22Rv1 (cell line): ENCODE measurements around the gene CTDP1.

Experiments used
- H3K27ac ChIP-seq: fragments of 450-650 bp; 2 replicates; pipeline ENCODE4 v1.5.1; 2017
- ZFX ChIP-seq: fragments of 450-650 bp; IDR thresholded peaks from 2 replicates; pipeline ENCODE4 v1.6.1; 2017; ENCODE audit warnings: antibody characterized with exemption, borderline replicate concordance
- TF ChIP-seq, protein P1 (sequence below): fragments of 450-650 bp; IDR thresholded peaks from 2 replicates; pipeline ENCODE4 v1.5.1; 2017; ENCODE audit warnings: mild to moderate bottlenecking

The CTDP1 gene

DNA sequence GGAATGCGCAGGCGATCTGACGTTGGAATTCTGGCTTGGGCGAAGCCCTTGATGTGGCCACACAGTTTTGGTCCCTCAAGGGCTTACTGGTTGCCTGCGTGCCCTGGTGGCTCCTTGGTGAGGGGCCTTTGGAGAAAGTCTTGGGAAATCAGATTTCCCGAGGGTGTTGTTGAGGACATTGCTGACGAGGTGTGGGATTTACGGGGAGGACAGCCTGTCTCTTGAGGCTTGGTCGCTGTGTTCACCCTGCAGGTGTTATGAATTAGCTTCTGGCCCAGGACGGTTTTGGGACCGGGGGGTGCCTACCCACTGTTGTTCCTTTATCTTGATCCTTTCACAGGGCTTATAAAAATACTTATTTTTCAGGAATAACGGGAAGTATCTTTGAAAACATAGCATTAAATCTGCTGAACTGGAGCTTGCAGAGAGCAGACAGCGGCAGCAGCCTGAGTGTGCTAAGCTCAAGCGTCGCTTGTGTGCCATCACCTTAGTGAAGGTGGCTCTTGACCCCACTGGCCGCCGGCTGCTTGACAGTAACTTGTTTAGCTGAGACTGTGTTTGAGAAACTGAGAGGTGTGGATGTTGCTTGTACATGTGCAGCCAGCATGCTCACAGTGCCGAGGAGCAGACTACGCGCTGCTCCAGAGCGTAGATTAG is 4.2 kb downstream of the CTDP1 start:
- H3K27ac ChIP-seq, result no peak overlapping the region
- TF ChIP-seq ZFX, result no peak
- TF ChIP-seq, protein P1, sequence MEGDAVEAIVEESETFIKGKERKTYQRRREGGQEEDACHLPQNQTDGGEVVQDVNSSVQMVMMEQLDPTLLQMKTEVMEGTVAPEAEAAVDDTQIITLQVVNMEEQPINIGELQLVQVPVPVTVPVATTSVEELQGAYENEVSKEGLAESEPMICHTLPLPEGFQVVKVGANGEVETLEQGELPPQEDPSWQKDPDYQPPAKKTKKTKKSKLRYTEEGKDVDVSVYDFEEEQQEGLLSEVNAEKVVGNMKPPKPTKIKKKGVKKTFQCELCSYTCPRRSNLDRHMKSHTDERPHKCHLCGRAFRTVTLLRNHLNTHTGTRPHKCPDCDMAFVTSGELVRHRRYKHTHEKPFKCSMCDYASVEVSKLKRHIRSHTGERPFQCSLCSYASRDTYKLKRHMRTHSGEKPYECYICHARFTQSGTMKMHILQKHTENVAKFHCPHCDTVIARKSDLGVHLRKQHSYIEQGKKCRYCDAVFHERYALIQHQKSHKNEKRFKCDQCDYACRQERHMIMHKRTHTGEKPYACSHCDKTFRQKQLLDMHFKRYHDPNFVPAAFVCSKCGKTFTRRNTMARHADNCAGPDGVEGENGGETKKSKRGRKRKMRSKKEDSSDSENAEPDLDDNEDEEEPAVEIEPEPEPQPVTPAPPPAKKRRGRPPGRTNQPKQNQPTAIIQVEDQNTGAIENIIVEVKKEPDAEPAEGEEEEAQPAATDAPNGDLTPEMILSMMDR, result no peak

GRCh38 chr18:79684283-79684631 is 4.7 kb downstream of the CTDP1 start:
- no peak overlapping the region for H3K27ac ChIP-seq
- TF ChIP-seq ZFX, result no peak
- TF ChIP-seq, protein P1, result no peak

GRCh38 chr18:79684787-79685186 is 5.2 kb downstream of the CTDP1 start:
- TF ChIP-seq, protein P1, result no peak
- TF ChIP-seq ZFX, result no peak
- no peak overlapping the region for H3K27ac ChIP-seq

DNA sequence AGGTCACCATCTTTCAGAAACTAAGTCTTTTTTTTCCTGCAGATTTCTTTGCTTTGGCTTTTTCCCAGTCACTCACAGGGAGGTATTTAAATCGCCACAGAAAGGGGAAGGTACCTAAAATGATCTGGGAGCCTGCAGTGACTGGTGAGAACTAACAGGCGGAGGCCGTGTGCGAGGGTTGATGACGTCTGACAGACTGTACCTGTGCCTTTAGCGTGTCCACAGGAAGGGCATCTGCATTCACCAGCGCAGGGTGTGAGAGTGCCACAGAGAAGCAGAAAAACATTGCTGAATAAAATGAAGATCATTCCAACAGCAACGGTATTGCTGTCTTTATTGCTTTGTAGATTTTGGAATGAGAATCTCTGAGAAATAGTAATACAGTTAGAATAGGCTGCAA is 5.7 kb downstream of the CTDP1 start:
- TF ChIP-seq ZFX, result no peak
- TF ChIP-seq, protein P1, result no peak

DNA sequence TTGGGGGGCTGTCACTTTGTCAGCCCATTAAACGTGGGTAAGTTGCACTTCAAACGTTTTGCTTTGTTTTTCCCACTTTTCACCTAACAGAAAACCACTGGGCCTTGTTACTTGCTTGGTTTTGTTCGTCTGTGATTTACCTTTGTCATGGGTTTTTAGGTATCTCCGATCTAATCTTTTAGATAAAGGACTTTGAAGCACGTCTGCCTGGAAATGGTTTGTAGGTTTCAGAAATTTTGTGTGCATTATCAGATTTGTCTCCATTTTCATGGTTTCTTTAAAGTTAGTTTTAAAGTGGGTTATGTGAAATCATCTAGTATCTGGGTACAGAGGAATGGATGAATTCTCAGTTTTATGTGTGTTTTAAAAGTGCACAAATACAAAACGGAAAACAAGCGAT is 6.4 kb downstream of the CTDP1 start:
- TF ChIP-seq ZFX, result no peak
- TF ChIP-seq, protein P1, result no peak
- H3K27ac ChIP-seq, result no peak overlapping the region

More for the DNA sequence above, 5.7 kb downstream of the CTDP1 start:
- H3K27ac ChIP-seq, result no peak overlapping the region

DNA sequence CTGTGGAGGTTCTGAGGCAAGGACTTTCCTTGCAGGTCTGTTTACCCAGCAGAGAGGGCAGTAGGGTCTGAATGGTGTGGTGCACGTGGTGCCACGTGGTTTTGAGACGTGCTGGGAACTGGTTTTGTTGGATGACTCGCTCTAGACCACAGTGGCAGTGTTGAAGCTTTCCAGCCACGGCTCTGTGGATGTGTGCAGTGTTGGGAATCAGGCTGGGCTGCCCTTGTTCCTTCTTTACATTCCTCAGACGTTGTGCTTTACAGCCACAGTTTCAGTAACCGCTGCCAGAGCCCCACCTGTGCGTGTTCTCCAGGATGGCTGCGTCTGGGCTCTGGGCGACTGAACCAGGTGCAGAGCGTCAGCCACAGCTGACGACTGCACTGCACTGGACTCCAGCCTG is 8.2 kb downstream of the CTDP1 start:
- no peak for TF ChIP-seq ZFX
- TF ChIP-seq, protein P1, result no peak
- no peak overlapping the region for H3K27ac ChIP-seq

GRCh38 chr18:79690071-79690470 is 10.5 kb downstream of the CTDP1 start:
- TF ChIP-seq, protein P1, result no peak
- no peak for TF ChIP-seq ZFX
- no peak overlapping the region for H3K27ac ChIP-seq
